Esophagus (tissue), 2 donors: ENCODE measurements around the gene GANAB. TPM values are rescaled to one million over a fixed set of nuclear protein-coding genes. Genes with fewer than 3 reads are reported as not detected.
"Not testable (repeated sequence)": the region's sequence is repeated elsewhere in the genome, so short reads cannot be mapped to it uniquely, and the experiment has no call there.

Experiments used
- H3K27ac ChIP-seq, 2 donors: one replicate each; pipeline ENCODE4 v1.5.1; 2013; ENCODE audit warnings: low read depth in 2 of 2, mild to moderate bottlenecking in 2 of 2, inconsistent platforms in 1 of 2, low read length in 1 of 2, moderate library complexity in 1 of 2
- H3K27me3 ChIP-seq, 2 donors: one replicate each; pipeline ENCODE4 v1.6.1; 2013; ENCODE audit warnings: low read length in 2 of 2, control low read depth in 1 of 2, mild to moderate bottlenecking in 1 of 2; ENCODE audit not compliant: insufficient read depth in 2 of 2, control insufficient read depth in 1 of 2
- H3K36me3 ChIP-seq, 2 donors: one replicate each; pipeline ENCODE4 v1.6.1; 2013; ENCODE audit warnings: low read length in 1 of 2; ENCODE audit not compliant: control insufficient read depth in 2 of 2, insufficient read depth in 2 of 2
- H3K4me1 ChIP-seq, 2 donors: one replicate each; pipeline ENCODE4 v1.6.1; 2013; ENCODE audit warnings: low read length in 1 of 2; ENCODE audit not compliant: control insufficient read depth in 2 of 2, insufficient read depth in 2 of 2
- H3K4me3 ChIP-seq, 2 donors: one replicate each; pipeline ENCODE4 v1.5.1; 2013; ENCODE audit warnings: low read length in 2 of 2, mild to moderate bottlenecking in 2 of 2, low read depth in 1 of 2, moderate library complexity in 1 of 2
- H3K9me3 ChIP-seq, 2 donors: one replicate each; pipeline ENCODE4 v1.6.1; 2013; ENCODE audit warnings: mild to moderate bottlenecking in 2 of 2, low read depth in 1 of 2, low read length in 1 of 2, moderate library complexity in 1 of 2; ENCODE audit not compliant: control insufficient read depth in 2 of 2, insufficient read depth in 1 of 2
- WGBS, 2 donors: extraction: QIAGEN DNeasy Blood & Tissue Kit; methylation state at CpG; one replicate each; pipeline ENCODE4 v1.1.7; 2013; 5-methylcytosine and 5-hydroxymethylcytosine counted together
- polyA plus RNA-seq, 2 donors: library from polyadenylated mRNA; stranded (reverse); fragments of 200-250 nt; gene quantifications; one replicate each; pipeline ENCODE4 v1.2.3, GENCODE V29; 2013
- donor health status: healthy with polysubstance abuse.
- donor health status: Bipolar disorder and iron deficiency.

GANAB gene
- polyA plus RNA-seq, 2 donors = 59.8 to 71.6 TPM

DNA sequence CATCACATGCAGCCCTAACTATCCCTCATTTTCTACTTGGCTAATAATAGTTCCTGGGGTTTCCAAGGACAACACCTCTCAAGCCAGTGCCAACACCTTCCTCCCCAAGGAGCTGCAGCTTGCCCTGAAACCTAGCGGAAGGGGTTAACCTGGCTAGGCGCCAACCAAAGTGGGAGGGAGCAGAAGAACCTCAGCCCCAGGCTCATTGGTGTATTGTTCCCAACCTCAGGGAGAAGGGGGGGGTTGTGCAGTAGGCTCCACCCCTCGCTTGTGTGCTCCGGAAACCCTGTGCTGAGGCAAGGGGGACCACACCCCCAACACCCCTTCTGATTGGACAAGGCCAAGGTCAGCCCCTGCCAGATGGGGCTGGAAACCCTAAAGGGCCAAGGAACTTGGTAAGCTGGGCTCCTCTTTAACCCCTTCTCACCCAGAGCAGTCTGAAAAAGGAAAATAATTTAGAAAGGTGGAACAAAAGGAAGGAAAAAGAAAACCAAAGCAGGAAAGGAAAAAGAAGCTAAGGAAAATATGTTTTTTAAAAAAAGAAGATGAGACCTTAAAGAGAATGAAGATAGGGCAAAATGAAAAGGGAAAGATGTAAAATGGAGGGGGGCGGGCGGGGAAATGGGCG is 47.2 kb downstream of the GANAB start:
- Histone ChIP-seq H3K4me3 (peak overlapping the region in 1 of 2 donors; percentile 82), H3K27me3 (no peaks in the 10 kb centered on the region), H3K4me1 (peaks cover 2 to 6% of the 10 kb centered on the region in 2 donors), H3K36me3 (peaks cover 9 to 45% of the 10 kb centered on the region in 2 donors), H3K9me3 (no peaks in the 10 kb centered on the region), H3K27ac (peak overlapping the region; percentile 82 to 91)
- 25 to 33% methylated on average over 7 of the region's 7 CpGs for WGBS, 2 donors

DNA sequence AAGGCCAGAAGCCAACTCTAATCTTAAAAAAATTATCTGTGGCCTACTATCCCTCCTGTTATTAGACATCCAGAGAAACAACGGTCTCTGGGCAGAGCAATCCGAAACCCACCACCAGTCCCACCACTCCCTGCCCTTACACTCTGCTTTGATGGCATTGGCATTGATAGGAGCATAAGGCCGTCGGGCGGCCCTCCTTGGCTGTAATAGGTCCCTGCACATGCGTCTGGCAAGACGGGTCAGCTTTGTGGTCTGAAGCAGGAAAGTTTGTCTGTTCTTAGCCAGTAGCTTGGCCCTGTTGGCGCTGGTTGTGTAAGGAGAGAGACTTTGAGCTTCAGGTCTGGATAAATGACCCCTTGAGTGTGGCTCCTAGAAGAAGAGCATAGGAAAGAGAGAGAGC is 51.3 kb downstream of the GANAB start:
- peaks cover 2 to 7% of the 10 kb centered on the region in 2 donors for H3K4me1 ChIP-seq
- no peaks in the 10 kb centered on the region for H3K27me3 ChIP-seq
- no peaks in the 10 kb centered on the region for H3K9me3 ChIP-seq
- peaks cover 9 to 47% of the 10 kb centered on the region in 2 donors for H3K36me3 ChIP-seq
- H3K27ac ChIP-seq = no peak overlapping the region
- H3K4me3 ChIP-seq = no peak overlapping the region
- 88% methylated on average over 8 of the region's 8 CpGs for WGBS, 2 donors

DNA sequence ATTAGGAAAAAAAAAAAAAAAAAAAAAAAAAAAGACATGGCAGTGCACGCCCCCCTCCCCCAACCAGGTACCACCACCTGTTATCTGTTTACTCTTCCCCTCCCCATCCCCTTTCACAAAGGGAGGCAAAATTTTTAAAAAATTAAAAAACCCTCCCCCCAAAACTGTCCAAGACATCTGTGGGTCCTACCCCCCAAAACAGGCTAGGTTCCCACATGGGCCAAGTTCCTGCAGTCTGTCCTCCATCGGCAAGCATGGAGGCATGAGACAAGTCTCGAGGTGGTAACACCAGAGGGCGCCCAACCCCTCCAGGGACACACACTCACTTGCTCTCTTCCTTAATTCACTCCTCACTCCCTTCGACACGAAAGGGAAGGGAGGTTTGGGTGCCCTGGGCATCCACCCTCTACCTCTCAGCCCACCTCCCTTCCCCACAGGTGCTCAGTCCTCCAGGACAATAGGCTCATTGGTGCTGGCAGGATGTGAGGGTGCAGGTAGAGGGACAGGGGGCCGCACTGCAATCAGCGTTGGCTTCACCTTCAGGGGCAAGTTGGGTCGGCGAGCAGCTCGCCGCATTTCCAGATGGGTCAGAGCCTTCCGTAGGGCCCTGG is 52.9 kb downstream of the GANAB start:
- Histone ChIP-seq H3K9me3 (no peaks in the 10 kb centered on the region), H3K27me3 (no peaks in the 10 kb centered on the region), H3K4me3 (no peak overlapping the region), H3K4me1 (peaks cover 2 to 4% of the 10 kb centered on the region in 2 donors), H3K27ac (peak overlapping the region in 1 of 2 donors; percentile 58), H3K36me3 (peaks cover 9 to 46% of the 10 kb centered on the region in 2 donors)
- WGBS, 2 donors = 54 to 57% methylated on average over 13 of the region's 13 CpGs

DNA sequence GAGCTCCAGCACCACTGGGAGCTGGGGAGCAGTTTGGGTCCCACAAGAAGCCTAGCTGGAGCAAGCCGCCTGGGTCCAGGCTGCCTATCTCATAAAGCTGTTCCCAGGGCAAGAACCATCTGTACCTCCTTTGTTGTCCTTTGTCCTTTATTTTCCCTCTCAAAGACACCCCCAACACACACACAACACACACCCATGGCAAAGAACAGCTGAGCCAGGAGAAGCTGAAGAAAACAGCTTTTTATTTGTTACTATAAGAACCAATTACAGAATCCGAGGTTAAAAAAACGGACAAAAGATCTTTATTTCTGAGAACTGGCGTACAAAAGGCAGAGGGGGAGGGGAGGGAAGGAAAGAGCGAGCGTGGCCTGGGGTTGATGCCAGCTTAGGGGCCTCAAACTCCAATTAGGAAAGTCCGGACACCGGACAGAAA is 53.4 kb downstream of the GANAB start:
- no peaks in the 10 kb centered on the region for H3K9me3 ChIP-seq
- peaks cover 2 to 4% of the 10 kb centered on the region in 2 donors for H3K4me1 ChIP-seq
- H3K36me3 ChIP-seq = peaks cover 9 to 43% of the 10 kb centered on the region in 2 donors
- H3K27me3 ChIP-seq = no peaks in the 10 kb centered on the region
- peak overlapping the region; percentile 93 to 99 for H3K27ac ChIP-seq
- WGBS, 2 donors = 74% methylated on average over 8 of the region's 8 CpGs
- no peak overlapping the region for H3K4me3 ChIP-seq

DNA sequence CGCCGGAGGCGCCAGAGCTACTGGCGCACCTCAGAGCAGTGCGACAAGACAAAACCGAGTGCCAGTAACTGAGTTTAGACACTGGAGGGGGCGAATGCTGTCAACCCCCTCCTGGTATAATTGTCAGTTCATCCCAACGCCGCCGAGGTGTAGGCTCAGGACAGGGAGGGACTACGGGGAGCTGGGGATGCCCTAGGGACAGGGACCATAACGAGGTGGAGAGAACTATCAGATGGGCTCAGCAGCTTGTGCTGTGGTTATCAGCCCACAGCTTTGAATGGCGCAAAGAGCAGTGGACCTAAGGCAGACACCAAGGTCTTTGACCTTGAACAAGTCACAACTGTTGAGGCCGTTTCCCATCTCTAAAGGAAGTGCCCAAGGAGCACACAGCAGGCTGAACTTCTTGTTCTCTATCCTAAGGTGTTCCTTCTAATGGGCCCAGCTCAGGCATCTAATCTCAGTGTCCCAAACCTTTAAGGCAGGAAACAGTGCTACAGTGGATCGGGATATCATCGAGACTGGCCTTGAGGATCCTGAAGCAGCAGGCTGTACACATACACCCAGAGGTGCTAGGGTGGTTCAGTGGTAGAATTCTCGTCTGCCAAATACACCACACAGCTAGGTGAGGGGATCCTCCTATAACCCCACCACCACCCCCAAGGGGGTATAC is 54.1 kb downstream of the GANAB start:
- Histone ChIP-seq H3K9me3 (no peaks in the 10 kb centered on the region), H3K4me3 (peak overlapping the region; percentile 43 to 93), H3K36me3 (peaks cover 9 to 36% of the 10 kb centered on the region in 2 donors), H3K4me1 (peaks cover 2 to 4% of the 10 kb centered on the region in 2 donors), H3K27ac (peak overlapping the region; percentile 93 to 99), H3K27me3 (no peaks in the 10 kb centered on the region)
- WGBS, 2 donors = 13 to 14% methylated on average over 17 of the region's 17 CpGs

DNA sequence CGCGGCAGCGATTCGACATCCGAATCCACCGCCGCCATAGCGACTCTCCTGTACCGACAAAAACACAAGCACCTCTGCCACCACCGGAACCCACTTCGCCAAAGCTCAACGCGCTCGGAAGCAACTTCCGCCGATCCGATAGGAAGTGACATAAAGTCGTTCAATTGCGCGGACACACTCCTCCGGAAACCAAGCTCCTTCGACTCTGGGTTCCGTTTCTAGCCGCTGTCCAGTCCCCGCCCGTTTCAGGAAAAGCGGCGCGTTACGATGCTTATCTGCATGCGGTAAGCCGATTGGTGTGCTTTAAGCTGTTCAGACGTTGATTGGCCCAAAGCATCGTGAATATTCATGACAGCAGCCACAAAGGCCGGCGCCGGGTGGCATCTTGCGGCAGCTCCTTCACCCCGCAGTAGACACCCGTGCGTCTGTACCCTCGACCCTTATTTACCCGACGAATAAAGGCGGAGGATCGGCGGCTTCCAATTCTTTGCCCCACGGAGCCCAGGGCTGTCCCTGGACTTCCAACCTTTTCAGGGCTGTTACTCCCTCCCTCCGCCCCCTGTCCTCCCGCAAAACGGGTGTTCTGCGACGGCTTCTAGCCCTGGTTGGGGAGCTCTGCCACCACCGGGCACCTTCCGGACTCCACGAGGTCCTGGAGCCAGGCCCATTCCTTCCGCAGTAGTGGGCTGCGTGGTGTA is 54.8 kb downstream of the GANAB start, which contains the start of gene TUT1:
TSS of gene TUT1 (minus strand) at position 76 of the 698 bp plus-strand sequence. CDS start at position 38, 38 bp downstream.
- peaks cover 9 to 31% of the 10 kb centered on the region in 2 donors for H3K36me3 ChIP-seq
- peaks cover 2 to 4% of the 10 kb centered on the region in 2 donors for H3K4me1 ChIP-seq
- no peaks in the 10 kb centered on the region for H3K9me3 ChIP-seq
- WGBS, 2 donors = 0 to 1% methylated on average over 58 of the region's 58 CpGs
- no peaks in the 10 kb centered on the region for H3K27me3 ChIP-seq
- peak within 1 kb of the TSS; percentile 62 to 93 for H3K4me3 ChIP-seq
- peak within 1 kb of the TSS; percentile 93 to 99 for H3K27ac ChIP-seq

DNA sequence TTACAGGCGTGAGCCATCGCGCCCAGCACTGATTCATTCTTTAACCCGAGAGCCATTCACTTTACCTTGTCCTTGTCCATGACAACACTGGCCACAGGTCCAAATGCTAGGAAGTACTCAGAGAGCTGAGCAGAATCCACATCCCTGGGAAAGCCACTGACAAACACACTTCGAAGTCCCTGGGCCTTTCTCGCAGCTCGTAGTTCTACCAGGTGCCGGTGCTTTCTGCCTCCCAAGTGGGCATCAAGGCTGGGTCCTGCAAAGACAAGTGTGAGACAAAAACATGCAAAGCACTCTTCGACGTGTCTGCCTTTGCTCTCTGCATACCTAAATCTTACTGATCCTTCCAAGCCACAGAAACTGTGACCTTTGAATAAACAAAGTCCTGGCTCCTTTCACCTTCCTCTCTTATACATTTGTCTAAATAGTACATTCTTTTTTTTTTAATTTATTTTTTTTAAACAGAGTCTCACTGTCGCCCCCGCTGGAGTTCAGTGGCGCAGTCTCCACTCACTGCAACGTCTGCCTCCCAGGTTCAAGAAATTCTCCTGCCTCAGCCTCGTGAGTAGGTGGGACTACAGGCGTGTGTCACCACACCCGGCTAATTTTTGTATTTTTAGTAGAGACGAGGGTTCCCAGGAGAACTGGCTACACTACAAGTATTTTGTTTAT is 57.3 kb downstream of the GANAB start:
- 55 to 61% methylated on average over 18 of the region's 18 CpGs for WGBS, 2 donors
- Histone ChIP-seq H3K4me3 (no peak overlapping the region), H3K36me3 (peaks cover 2 to 10% of the 10 kb centered on the region in 2 donors), H3K27ac (peak overlapping the region in 1 of 2 donors; percentile 10), H3K4me1 (peaks cover 2 to 6% of the 10 kb centered on the region in 2 donors), H3K9me3 (no peaks in the 10 kb centered on the region), H3K27me3 (no peaks in the 10 kb centered on the region)

DNA sequence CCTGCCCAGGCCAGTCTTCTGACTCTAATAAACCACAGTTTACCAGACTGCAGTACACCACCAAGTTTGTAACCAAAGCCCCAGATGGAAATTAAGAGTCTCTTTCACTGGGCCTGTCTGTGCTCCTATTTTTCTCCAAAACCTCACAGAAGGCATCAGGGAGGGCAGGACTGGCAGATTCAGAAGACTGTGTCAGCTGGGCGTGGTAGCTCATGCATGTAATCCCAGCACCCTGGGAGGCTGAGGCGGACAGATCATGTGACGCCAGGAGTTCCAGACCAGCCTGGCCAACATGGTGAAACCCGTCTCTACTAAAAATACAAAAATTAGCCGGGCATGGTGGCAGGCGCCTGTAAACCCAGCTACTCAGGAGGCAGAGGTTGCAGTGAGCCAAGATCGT is 61.1 kb downstream of the GANAB start:
- H3K4me1 ChIP-seq, H3K27me3 ChIP-seq, H3K9me3 ChIP-seq, H3K4me3 ChIP-seq: not testable (repeated sequence)
- H3K27ac ChIP-seq = peak overlapping the region; percentile 10 to 33
- WGBS, 2 donors = 81 to 82% methylated on average over 7 of the region's 7 CpGs
- peaks cover 7 to 13% of the 10 kb centered on the region in 2 donors for H3K36me3 ChIP-seq

DNA sequence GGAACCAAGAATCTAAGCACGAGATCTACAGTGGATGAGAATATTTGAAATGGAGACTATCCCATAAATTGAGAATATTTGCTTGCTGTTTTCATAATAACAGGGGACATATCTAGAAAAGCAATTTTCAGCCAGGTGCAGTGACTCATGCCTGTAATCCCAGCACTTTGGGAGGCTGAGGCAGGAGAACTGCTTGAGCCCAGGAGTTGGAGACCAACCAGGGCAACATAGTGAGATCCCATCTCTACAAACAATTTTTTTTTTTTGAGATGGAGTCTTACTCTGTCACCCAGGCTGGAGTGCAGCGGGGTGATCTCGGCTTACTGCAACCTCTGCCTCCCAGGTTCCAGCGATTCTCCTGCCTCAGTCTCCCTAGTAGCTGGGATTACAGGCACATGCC is 64.7 kb downstream of the GANAB start:
- H3K27ac ChIP-seq, H3K9me3 ChIP-seq, H3K27me3 ChIP-seq, H3K4me1 ChIP-seq, H3K4me3 ChIP-seq: not testable (repeated sequence)
- WGBS, 2 donors = 97 to 99% methylated on average over 4 of the region's 4 CpGs
- H3K36me3 ChIP-seq = peaks cover 7 to 19% of the 10 kb centered on the region in 2 donors
